GM23248 (cell line): ENCODE measurements around the gene ST6GAL1.

Experiments used
- EZH2 ChIP-seq: fragments of 200-600 bp; sonication (generic); IDR thresholded peaks from 2 replicates; pipeline ENCODE4 v1.6.1; 2018; ENCODE audit warnings: antibody characterized with exemption, mild to moderate bottlenecking; ENCODE audit not compliant: insufficient read depth, poor library complexity, severe bottlenecking
- EZH2phosphoT487 ChIP-seq: fragments of 200-600 bp; sonication (generic); IDR thresholded peaks from 2 replicates; pipeline ENCODE4 v1.6.1; 2018; ENCODE audit warnings: antibody characterized with exemption, moderate library complexity, mild to moderate bottlenecking, low read depth; ENCODE audit not compliant: insufficient read depth

DNA sequence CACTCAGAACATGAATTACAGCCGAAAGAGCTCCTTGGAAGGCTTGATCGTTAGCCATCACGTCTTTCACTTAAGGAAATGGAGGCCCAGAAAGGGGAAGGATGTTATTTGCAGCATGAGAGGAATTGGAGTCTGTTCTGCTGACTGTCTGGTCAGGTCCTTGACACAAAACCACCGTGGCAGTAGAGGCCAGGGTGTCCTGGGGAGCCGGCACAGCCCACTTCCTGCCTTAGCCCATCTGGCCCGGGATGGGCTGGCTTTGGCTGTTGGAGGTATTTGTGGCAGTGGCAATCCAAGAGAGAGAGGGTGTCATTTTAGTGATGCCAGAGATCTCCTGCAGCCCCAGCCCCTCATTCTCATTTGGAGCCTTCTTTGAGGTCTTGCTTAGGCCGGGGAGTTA, 37.4 kb downstream of the ST6GAL1 start:
- TF ChIP-seq EZH2phosphoT487 = no peak
- no peak for TF ChIP-seq EZH2
